Gastrocnemius medialis (tissue), 4 donors: Measurements from ENCODE around the gene GAB2. TPM values are rescaled to one million over a fixed set of nuclear protein-coding genes. Genes with fewer than 3 reads are reported as not detected.

Experiments
- ATAC-seq, 2 donors: fragments of 150-250 bp; one replicate each; pipeline ENCODE4 v1.9.1; 2016
- DNase-seq, 2 donors: peaks; one replicate each; pipeline ENCODE4 v3.0.0-alpha.2; 2019
- H3K27ac ChIP-seq, 4 donors: fragments of 200-600 bp; sonication (generic); 1 replicate in 1 of 4; 2 replicates in 3 of 4; pipeline ENCODE4 v1.5.1; 2016 to 2018; ENCODE audit warnings: mild to moderate bottlenecking in 2 of 4, moderate library complexity in 1 of 4
- H3K27me3 ChIP-seq, 3 donors: fragments of 200-600 bp; sonication (generic) in 2 of 3; 1 replicate in 1 of 3; 2 replicates in 2 of 3; pipeline versions ENCODE4 v1.5.1 to v1.6.0; 2016 to 2019; ENCODE audit warnings: mild to moderate bottlenecking in 1 of 3, moderate library complexity in 1 of 3
- H3K36me3 ChIP-seq, 2 donors: fragments of 200-600 bp; sonication (generic) in 1 of 2; one replicate each; pipeline ENCODE4 v1.5.1; 2017 to 2018
- H3K4me1 ChIP-seq, 2 donors: fragments of 200-600 bp; sonication (generic) in 1 of 2; one replicate each; pipeline ENCODE4 v1.5.1; 2016 to 2017; ENCODE audit warnings: mild to moderate bottlenecking in 2 of 2
- H3K4me3 ChIP-seq, 4 donors: fragments of 200-600 bp; sonication (generic) in 3 of 4; 1 replicate in 1 of 4; 2 replicates in 3 of 4; pipeline ENCODE4 v1.5.1; 2016 to 2019; ENCODE audit warnings: mild to moderate bottlenecking in 2 of 4
- H3K9me3 ChIP-seq, 3 donors: fragments of 200-600 bp; sonication (generic) in 2 of 3; 1 replicate in 1 of 3; 2 replicates in 2 of 3; pipeline ENCODE4 v1.5.1; 2016 to 2019
- CTCF ChIP-seq, 5 experiments: fragments of 450-650 bp in 3 of 5; fragments of 200-600 bp in 2 of 5; sonication (generic) in 2 of 5; IDR thresholded peaks in 4 of 5; conservative IDR thresholded peaks in 1 of 5; 1 replicate in 4 of 5; 2 replicates in 1 of 5; pipeline ENCODE4 v1.5.1; 2016 to 2019; ENCODE audit warnings: antibody characterized with exemption in 5 of 5, mild to moderate bottlenecking in 3 of 5, moderate library complexity in 3 of 5
- POLR2A ChIP-seq, 2 donors: fragments of 450-650 bp; IDR thresholded peaks; one replicate each; pipeline ENCODE4 v1.6.1; 2017; ENCODE audit warnings: antibody characterized with exemption in 2 of 2, mild to moderate bottlenecking in 2 of 2, moderate library complexity in 2 of 2
- in situ Hi-C, 4 donors: fragments of 200-750 bp; cut with MboI; loops; one replicate each; pipeline versions ENCODE4 v1.15.0 to v1.8.0; 2017; ENCODE audit warnings: low sequenced_read_pairs in 4 of 4
- intact Hi-C: fragments of 100-400 bp; cut with DNase I; formaldehyde crosslinking; loops from one replicate; pipeline ENCODE4 v1.15.1; 2023; ENCODE audit warnings: low total_unique reads
- total RNA-seq, 4 donors: library from RNA; depleted of rRNA; stranded (reverse); fragments of >200 nt; gene quantifications; one replicate each; pipeline versions ENCODE4 v1.1.0 to v1.2.3, GENCODE V29; 2016

The GAB2 gene
- total RNA-seq, 4 donors from 2014 or later = 4.9 to 68.0 (median 25.8) TPM

- TF ChIP-seq CTCF (IDR thresholded peaks at IDR 0.05 in 4 of 5, conservative IDR thresholded peaks at IDR 0.05 in 1 of 5) (no peak), POLR2A (IDR thresholded peaks at IDR 0.05) (no peak)
- ATAC-seq = no peak
- no peak overlapping the region for H3K4me3 ChIP-seq
- no peaks in the 10 kb centered on the region for H3K27me3 ChIP-seq
- no peak for DNase-seq
- H3K36me3 ChIP-seq = peaks cover 0 to 39% of the 10 kb centered on the region in 2 donors
- no peak overlapping the region for H3K27ac ChIP-seq
- H3K4me1 ChIP-seq = no peaks in the 10 kb centered on the region
- no peaks in the 10 kb centered on the region for H3K9me3 ChIP-seq
- in situ Hi-C loops (loop anchor here in 1 of 4 donors (25.0 kb wide), 2 partner anchors 104 to 346 kb away; partner anchors contain the start of gene NARS2), intact Hi-C loops (no loop called here)
Measured at GRCh38 chr11:78216021-78216420, 201.6 kb downstream of the GAB2 start.

DNA sequence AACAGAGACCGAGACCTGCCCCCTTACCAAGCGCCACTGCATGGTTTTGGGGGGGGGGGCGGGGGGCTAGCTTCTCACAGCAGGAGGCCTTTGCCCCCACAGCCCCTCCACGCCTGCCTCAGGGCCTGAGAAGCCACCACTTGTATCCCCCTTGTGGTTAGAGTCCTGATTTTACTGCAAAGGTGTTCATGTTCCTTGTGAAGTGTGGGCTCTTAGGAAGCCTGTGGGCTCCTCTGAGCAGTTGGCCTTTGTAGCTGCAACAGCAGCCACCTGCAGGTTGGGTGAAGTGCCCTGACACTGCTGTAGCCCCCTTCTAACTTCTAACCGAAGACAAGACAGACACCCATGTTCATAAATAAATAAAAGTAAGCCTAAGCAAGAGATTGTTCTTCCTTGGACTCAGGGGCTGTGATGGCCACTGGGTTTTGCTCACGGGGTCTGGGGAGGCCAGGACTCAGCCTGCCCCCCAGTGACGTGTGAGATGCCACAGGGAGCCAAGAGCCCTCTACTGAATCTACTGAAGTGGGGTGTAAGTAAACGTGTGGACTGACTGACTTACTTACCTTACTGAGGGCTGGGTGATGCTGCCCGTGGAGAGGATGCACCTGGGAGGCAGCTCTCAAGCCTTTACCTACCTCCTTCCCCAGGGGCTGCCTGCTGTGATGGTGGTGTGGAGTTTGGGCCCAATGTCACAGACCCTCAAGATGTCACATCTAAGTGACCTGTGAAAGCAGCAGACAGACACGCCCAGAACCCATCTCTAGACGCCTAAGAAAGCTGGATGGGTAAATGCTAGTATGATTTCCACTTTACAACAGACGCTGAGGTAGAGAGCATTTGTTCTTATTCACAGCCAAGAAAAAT lies 203.1 kb downstream of the GAB2 start:
- Histone ChIP-seq H3K4me3 (no peak overlapping the region), H3K36me3 (peaks cover 0 to 39% of the 10 kb centered on the region in 2 donors), H3K27me3 (no peaks in the 10 kb centered on the region), H3K27ac (no peak overlapping the region), H3K4me1 (no peaks in the 10 kb centered on the region), H3K9me3 (no peaks in the 10 kb centered on the region)
- DNase-seq = no peak
- in situ Hi-C loops (loop anchor here in 1 of 4 donors (25.0 kb wide), 2 partner anchors 102 to 348 kb away; partner anchors contain the start of gene NARS2), intact Hi-C loops (no loop called here)
- TF ChIP-seq CTCF (IDR thresholded peaks at IDR 0.05 in 4 of 5, conservative IDR thresholded peaks at IDR 0.05 in 1 of 5) (no peak), POLR2A (IDR thresholded peaks at IDR 0.05) (no peak)
- no peak for ATAC-seq

- Histone ChIP-seq H3K36me3 (peaks cover 0 to 40% of the 10 kb centered on the region in 2 donors), H3K27me3 (no peaks in the 10 kb centered on the region), H3K27ac (no peak overlapping the region), H3K9me3 (no peaks in the 10 kb centered on the region), H3K4me3 (no peak overlapping the region), H3K4me1 (peaks cover 0 to 1% of the 10 kb centered on the region in 2 donors)
- no peak for DNase-seq
- in situ Hi-C loops = loop anchor here in 1 of 4 donors (25.0 kb wide), 2 partner anchors 101 to 349 kb away; partner anchors contain the start of gene NARS2
- no peak for TF ChIP-seq CTCF (IDR thresholded peaks at IDR 0.05 in 4 of 5, conservative IDR thresholded peaks at IDR 0.05 in 1 of 5)
- TF ChIP-seq POLR2A (IDR thresholded peaks at IDR 0.05) = no peak
- intact Hi-C loops = no loop called here
- no peak for ATAC-seq
Measured at GRCh38 chr11:78213526-78214330, 203.9 kb downstream of the GAB2 start.

DNA sequence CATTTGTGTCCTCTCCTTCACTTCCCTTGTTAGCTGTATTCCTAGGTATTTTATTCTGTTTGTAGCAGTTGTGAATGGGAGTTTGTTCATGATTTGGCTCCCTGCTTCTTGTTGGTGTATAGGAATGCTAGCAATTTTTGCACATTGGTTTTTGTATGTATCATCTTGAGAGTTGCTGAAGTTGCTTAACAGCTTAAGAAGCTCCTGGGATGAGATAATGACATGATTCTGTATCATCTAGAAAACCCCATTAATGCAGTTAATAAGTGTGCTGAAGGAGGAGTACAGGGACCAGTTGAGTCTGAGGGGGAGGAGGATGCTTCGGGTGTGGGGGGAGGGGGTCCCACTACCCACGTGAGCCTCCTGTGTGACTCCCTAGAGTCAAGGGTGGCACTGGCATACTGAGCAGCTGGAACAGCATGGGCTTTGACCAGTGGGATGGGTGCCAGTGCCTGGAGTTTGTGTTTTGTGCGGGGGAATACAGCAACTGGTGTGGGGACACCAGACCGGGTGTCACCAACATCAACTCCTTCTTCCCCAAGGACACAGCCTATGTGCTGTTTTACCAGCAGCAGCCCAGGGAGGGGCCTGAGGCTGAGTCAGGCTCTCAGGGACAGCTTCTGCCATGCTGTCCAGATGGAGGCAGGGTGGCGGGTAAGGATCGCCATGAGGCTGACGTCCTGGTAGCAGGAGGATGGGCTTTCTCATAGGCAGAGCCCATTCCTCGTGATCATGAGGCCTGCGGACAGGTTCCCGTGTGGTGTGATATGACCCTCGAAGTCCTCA lies 204.8 kb downstream of the GAB2 start:
- no peaks in the 10 kb centered on the region for H3K9me3 ChIP-seq
- peaks cover 6 to 10% of the 10 kb centered on the region in 2 donors for H3K4me1 ChIP-seq
- no peak overlapping the region for H3K4me3 ChIP-seq
- H3K36me3 ChIP-seq = peaks cover 0 to 35% of the 10 kb centered on the region in 2 donors
- in situ Hi-C loops = loop anchor here in 1 of 4 donors (25.0 kb wide), 2 partner anchors 100 to 350 kb away; partner anchors contain the start of gene NARS2
- no peak for DNase-seq
- ATAC-seq = no peak
- intact Hi-C loops = no loop called here
- TF ChIP-seq POLR2A (IDR thresholded peaks at IDR 0.05) (no peak), CTCF (IDR thresholded peaks at IDR 0.05 in 4 of 5, conservative IDR thresholded peaks at IDR 0.05 in 1 of 5) (no peak)
- H3K27ac ChIP-seq = no peak overlapping the region
- no peaks in the 10 kb centered on the region for H3K27me3 ChIP-seq
